Body of pancreas (tissue), 4 donors: ENCODE results near the gene MYL4. TPM values are rescaled to one million over a fixed set of nuclear protein-coding genes. Genes with fewer than 3 reads are reported as not detected.
"Not testable (repeated sequence)": the region's sequence is repeated elsewhere in the genome, so short reads cannot be mapped to it uniquely, and the experiment has no call there.

Source experiments
- ATAC-seq: fragments of 150-250 bp; one replicate; pipeline ENCODE4 v1.9.1; 2016
- DNase-seq, 4 donors: peaks; one replicate each; pipeline ENCODE4 v3.0.0-alpha.2; 2019
- H3K27ac ChIP-seq, 4 donors: fragments of 200-600 bp; sonication (generic); 1 replicate in 3 of 4; 2 replicates in 1 of 4; pipeline versions ENCODE4 v1.5.1 to v1.6.1; 2016 to 2019; ENCODE audit warnings: mild to moderate bottlenecking in 1 of 4, mixed read lengths in 1 of 4, moderate library complexity in 1 of 4
- H3K27me3 ChIP-seq, 2 donors: fragments of 200-600 bp; sonication (generic); one replicate each; pipeline ENCODE4 v1.6.0; 2016; ENCODE audit warnings: mild to moderate bottlenecking in 1 of 2
- H3K36me3 ChIP-seq, 2 donors: fragments of 200-600 bp; sonication (generic); replicated peaks in 1 of 2; 2 replicates each; pipeline ENCODE4 v1.5.1; 2016; ENCODE audit warnings: low read depth in 2 of 2; ENCODE audit not compliant: insufficient read depth in 1 of 2
- H3K4me1 ChIP-seq: fragments of 200-600 bp; sonication (generic); one replicate; pipeline ENCODE4 v1.6.0; 2016
- H3K4me3 ChIP-seq, 2 donors: fragments of 200-600 bp; sonication (generic); 1 replicate in 1 of 2; 2 replicates in 1 of 2; pipeline ENCODE4 v1.5.1; 2016 to 2019
- H3K9me3 ChIP-seq, 3 donors: fragments of 200-600 bp; sonication (generic); 1 replicate in 2 of 3; 2 replicates in 1 of 3; pipeline ENCODE4 v1.5.1; 2016
- CTCF ChIP-seq, 7 experiments: fragments of 450-650 bp in 4 of 7; fragments of 200-600 bp in 3 of 7; sonication (generic) in 3 of 7; IDR thresholded peaks; one replicate each; pipeline ENCODE4 v1.5.1; 2016 to 2019; ENCODE audit warnings: antibody characterized with exemption in 7 of 7
- POLR2A ChIP-seq, 3 donors: fragments of 450-650 bp; IDR thresholded peaks; one replicate each; pipeline ENCODE4 v1.6.1; 2016; ENCODE audit warnings: antibody characterized with exemption in 3 of 3, mild to moderate bottlenecking in 2 of 3
- WGBS, 2 donors: methylation state at CpG; one replicate each; pipeline ENCODE4 v1.1.5; 2017; 5-methylcytosine and 5-hydroxymethylcytosine counted together
- intact Hi-C: fragments of 100-400 bp; cut with DNase I; formaldehyde crosslinking; loops from one replicate; pipeline ENCODE4 v1.15.1; 2023
- total RNA-seq, 2 donors: library from RNA; depleted of rRNA; stranded (reverse); fragments of >200 nt; gene quantifications; one replicate each; pipeline ENCODE4 v1.1.0, GENCODE V29; 2016

Gene MYL4
- total RNA-seq, 2 donors from 2014 or later: not detected

DNA sequence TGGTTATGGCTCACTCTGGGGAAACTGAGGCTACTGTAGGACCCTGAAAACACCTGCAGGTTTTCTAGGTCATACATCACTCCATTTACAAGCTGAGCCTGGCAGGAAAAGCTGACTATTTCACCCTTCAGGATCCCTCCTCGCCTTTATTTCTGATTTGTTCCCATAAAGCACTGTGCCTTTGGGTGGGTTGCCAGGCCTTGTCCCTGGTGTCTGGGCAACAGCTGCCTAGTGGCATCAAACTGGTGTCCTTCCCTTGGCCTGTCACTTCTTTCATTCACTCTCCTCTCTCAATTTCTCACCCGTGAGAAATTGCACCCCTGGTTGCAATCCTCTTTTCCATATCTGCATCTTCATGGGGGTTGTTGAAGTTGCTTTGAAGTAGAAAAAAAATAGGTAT, 1.6 kb downstream of the MYL4 start:
- no peak for ATAC-seq
- Histone ChIP-seq H3K9me3 (no peaks in the 10 kb centered on the region), H3K4me1 (peaks cover 3% of the 10 kb centered on the region), H3K36me3 (no peaks in the 10 kb centered on the region), H3K27me3 (no peaks in the 10 kb centered on the region), H3K4me3 (no peak overlapping the region), H3K27ac (no peak overlapping the region)
- 61 to 69% methylated on average over 2 of the region's 2 CpGs for WGBS, 2 donors
- no peak for DNase-seq
- TF ChIP-seq POLR2A (IDR thresholded peaks at IDR 0.05) (no peak), CTCF (IDR thresholded peaks at IDR 0.05) (no peak)
- intact Hi-C loops: no loop called here

DNA sequence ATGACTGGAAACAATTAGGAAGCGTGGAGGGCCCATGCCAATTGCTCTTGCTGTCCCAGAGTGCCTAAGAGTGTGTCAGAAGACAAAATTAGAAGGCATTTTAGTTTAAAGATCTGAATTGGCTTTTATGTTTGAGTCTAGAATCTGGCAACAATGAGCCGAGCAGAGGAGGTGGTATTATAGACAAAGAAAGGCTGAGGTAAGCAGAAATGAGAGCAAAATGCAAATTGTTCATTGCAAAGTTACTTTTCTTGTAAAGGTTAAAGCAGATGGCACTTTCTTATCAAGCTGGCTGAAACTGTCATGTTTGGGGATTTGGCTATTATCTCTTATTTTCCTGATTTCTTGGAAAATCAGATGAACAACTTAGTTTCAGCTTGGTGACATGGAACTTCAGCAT, 3.3 kb downstream of the MYL4 start:
- DNase-seq: no peak
- Histone ChIP-seq H3K27ac (no peak overlapping the region), H3K4me3 (no peak overlapping the region), H3K27me3 (no peaks in the 10 kb centered on the region), H3K36me3 (no peaks in the 10 kb centered on the region), H3K4me1 (no peaks in the 10 kb centered on the region), H3K9me3 (no peaks in the 10 kb centered on the region)
- WGBS, 2 donors: 74 to 81% methylated on average over 2 of the region's 2 CpGs
- ATAC-seq: no peak
- intact Hi-C loops: no loop called here
- TF ChIP-seq CTCF (IDR thresholded peaks at IDR 0.05) (no peak), POLR2A (IDR thresholded peaks at IDR 0.05) (no peak)

DNA sequence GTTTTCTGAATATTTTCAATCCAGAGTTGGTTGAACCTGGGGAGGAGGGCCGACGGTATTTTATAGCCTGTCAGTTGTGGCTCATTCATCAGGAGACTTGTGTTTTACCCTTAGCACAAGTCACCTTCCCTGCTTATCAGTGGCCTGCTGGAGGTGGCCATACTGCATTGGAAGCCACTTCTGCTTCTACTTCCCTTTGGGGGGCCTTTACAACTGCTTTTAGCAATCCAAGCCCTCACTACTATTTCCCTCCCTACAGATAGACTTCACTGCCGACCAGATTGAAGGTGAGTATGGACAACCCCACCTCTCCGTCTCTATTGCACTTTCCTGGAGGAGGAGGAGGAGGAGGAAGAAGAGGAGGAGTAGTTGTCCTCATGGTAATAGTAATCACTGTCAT, 4.4 kb downstream of the MYL4 start:
- intact Hi-C loops: no loop called here
- ATAC-seq (no peak), DNase-seq (no peak)
- Histone ChIP-seq H3K27me3 (no peaks in the 10 kb centered on the region), H3K27ac (no peak overlapping the region), H3K36me3 (no peaks in the 10 kb centered on the region), H3K4me3 (no peak overlapping the region), H3K4me1 (no peaks in the 10 kb centered on the region), H3K9me3 (no peaks in the 10 kb centered on the region)
- 58 to 76% methylated on average over 4 of the region's 4 CpGs for WGBS, 2 donors
- no peak for TF ChIP-seq CTCF (IDR thresholded peaks at IDR 0.05)
- no peak for TF ChIP-seq POLR2A (IDR thresholded peaks at IDR 0.05)

DNA sequence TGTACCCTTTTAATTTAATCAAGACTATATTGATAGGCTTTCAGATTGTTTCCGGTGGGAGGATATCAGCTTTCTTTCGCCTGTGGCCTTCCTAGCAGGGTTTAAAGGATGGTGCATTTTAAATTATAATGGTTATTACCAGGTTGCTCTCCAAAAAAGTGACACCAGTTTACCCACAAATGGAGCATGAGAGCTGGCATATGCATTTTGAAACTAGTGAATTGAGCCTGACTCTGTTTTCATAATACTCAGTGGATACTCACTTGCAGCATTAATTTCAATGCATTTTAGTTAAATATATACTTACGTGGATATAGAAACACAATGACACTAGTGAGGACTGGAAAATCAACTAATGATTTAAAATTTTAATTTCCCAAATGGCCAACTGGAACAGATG, 5.8 kb downstream of the MYL4 start:
- intact Hi-C loops: no loop called here
- Histone ChIP-seq H3K4me3 (no peak overlapping the region), H3K36me3 (no peaks in the 10 kb centered on the region), H3K4me1 (no peaks in the 10 kb centered on the region), H3K27ac (no peak overlapping the region), H3K27me3 (no peaks in the 10 kb centered on the region), H3K9me3 (no peaks in the 10 kb centered on the region)
- DNase-seq: no peak
- no peak for ATAC-seq
- 80 to 81% methylated on average over 3 of the region's 3 CpGs for WGBS, 2 donors
- TF ChIP-seq CTCF (IDR thresholded peaks at IDR 0.05) (no peak), POLR2A (IDR thresholded peaks at IDR 0.05) (no peak)

DNA sequence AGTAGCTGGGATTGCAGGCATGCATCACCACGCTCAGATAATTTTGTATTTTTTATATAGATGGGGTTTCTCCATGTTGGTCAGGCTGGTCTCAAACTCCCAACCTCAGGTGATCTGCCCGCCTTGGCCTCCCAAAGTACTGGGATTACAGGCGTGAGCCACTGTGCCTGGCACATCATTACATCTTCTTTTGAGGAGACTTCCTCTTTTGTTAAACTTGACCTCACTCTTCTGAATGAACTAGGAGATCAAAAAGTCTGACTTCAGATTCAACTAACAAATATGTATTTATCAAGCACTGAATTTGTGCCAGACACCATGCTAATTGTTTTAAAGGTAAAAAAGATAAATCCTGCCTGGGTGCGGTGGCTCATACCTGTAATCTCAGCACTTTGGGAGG, 7.7 kb downstream of the MYL4 start:
- H3K4me3 ChIP-seq, H3K27ac ChIP-seq, H3K27me3 ChIP-seq, intact Hi-C loops, H3K4me1 ChIP-seq, DNase-seq, H3K9me3 ChIP-seq, H3K36me3 ChIP-seq, ATAC-seq: not testable (repeated sequence)
- WGBS, 2 donors: 77 to 82% methylated on average over 4 of the region's 4 CpGs

DNA sequence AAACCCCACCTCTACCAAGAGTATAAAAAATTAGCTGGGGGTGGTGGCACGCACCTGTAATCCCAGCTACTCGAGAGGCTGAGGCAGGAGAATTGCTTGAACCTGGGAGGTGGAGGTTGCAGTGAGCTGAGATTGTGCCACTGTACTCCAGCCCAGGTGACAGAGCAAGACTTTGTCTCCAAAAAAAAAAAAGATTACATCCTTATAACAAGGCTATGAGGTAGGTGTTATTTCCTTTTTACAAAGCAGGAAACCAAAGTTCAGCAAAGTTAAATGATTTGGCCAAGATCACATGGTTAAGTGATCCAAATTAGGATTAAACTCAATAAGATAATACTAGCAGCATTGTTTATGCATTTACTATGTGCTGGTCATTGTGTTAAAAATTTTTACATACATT, 8.1 kb downstream of the MYL4 start:
- H3K27ac ChIP-seq, H3K4me1 ChIP-seq, H3K4me3 ChIP-seq, H3K27me3 ChIP-seq, intact Hi-C loops, H3K9me3 ChIP-seq, DNase-seq, ATAC-seq, H3K36me3 ChIP-seq: not testable (repeated sequence)
- 81 to 86% methylated on average over 2 of the region's 2 CpGs for WGBS, 2 donors
